GM18909 (cell line): ENCODE results near the gene SCN5A.

Experiments
- ATAC-seq: cut with Tn5 transposase; IDR thresholded peaks from one replicate; pipeline ENCODE4 v1.9.1; 2021; ENCODE audit warnings: mild to moderate bottlenecking; ENCODE audit not compliant: unreplicated experiment, poor library complexity

Gene SCN5A

GRCh38 chr3:38648024-38648658, 1.3 kb downstream of the SCN5A start:
- no peak for ATAC-seq

- no peak for ATAC-seq
Measured at GRCh38 chr3:38647217-38647970, 2.1 kb downstream of the SCN5A start.

- ATAC-seq = no peak
Measured at GRCh38 chr3:38646630-38647029, 2.9 kb downstream of the SCN5A start.

- ATAC-seq = no peak
Measured at GRCh38 chr3:38646062-38646461, 3.4 kb downstream of the SCN5A start.

DNA sequence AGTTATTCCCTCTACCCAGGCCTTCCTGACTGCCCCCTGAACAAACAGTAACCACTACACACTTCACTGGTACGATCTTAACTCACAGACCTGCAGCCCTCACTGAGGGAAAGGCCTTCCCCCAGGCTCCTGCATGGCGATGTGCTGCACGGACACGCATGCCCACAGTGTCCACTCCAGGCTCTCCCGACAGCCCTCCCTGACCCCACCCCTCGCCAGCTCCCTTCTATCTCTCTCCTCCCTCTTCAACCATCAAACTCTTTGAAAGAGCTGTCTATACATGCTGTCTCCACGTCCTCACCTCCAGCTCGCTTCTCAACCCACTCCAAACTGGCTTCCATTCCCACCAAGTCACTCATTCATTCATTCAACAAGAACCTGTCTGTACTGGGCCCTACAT, 3.9 kb downstream of the SCN5A start:
- ATAC-seq = no peak

GRCh38 chr3:38645076-38645475, 4.4 kb downstream of the SCN5A start:
- ATAC-seq = no peak

GRCh38 chr3:38644662-38645053, 4.8 kb downstream of the SCN5A start:
- ATAC-seq = no peak

- no peak for ATAC-seq
Measured at GRCh38 chr3:38644016-38644661, 5.3 kb downstream of the SCN5A start.

- no peak for ATAC-seq
Measured at GRCh38 chr3:38643592-38643991, 5.9 kb downstream of the SCN5A start.

- ATAC-seq = no peak
Measured at GRCh38 chr3:38643090-38643489, 6.4 kb downstream of the SCN5A start.

DNA sequence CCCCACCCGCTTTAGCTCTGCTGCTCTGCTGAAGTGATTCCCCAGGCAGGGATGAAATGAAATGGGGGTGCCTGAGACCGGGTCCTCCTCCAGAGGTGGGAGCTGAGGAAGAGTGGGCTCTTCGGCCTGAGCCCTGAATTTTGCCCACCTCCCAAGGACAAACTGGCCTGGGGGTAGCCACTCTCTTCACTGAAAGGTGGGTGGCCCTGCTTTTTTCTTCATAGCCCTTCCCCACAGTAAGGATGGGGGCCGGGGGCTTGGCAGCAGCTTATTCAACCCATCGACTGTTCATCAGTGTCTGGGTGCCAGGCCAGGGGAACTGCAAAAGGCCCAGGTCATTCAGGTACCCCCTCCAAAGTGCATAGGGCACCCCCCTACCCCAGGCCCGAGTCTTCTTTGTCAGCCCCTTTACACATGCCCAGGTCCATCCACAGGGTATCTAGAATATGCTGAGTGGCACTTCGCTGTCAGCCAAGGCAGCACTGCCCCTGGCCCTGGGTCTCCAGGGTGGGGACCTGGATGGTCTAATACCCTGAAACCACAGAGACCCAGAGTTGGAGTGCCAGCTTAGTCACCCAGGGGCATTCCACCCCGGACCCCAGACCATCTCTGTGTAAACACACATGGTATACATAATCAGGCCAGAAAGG, 7.9 kb downstream of the SCN5A start:
- ATAC-seq = no peak

DNA sequence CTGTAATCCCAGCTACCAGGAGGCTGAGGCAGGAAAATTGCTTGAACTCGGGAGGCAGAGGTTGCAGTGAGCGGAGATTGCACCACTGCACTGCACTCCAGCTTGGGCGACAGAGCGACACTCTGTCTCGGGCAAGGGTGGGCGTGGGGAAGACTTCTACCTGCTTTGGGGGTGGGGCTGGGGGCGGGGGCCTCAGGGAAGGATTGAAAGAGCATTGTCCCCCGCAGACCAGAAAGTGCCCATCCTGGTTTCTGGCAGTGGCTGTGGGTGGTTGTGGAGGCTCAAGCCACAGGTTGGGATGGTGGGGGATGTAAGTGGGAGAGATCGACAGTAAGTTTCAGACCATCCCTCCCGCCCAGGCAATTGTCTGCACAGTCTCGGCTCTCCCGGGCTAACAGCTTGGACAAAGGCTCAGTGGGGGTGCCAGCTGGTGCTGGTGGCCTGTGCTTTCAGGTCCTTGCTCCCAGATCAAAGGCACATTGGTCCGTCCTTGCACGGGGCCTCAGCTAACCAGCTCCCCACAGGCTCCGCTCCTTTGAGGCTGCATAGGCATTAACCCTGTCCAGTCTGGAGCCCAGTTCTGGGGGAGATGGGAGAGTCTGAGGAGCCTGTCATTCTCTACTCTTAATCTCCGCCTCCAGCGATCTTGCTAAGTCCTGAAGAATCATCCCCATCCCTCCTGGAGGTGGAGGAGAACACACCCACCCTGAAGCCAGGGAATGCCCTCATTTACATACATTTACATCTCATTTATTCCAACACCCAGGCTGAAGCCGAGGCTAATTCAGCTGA, 8.6 kb downstream of the SCN5A start:
- ATAC-seq = no peak

GRCh38 chr3:38638354-38638753, 11.1 kb downstream of the SCN5A start:
- no peak for ATAC-seq

GRCh38 chr3:38637906-38638305, 11.6 kb downstream of the SCN5A start:
- no peak for ATAC-seq

DNA sequence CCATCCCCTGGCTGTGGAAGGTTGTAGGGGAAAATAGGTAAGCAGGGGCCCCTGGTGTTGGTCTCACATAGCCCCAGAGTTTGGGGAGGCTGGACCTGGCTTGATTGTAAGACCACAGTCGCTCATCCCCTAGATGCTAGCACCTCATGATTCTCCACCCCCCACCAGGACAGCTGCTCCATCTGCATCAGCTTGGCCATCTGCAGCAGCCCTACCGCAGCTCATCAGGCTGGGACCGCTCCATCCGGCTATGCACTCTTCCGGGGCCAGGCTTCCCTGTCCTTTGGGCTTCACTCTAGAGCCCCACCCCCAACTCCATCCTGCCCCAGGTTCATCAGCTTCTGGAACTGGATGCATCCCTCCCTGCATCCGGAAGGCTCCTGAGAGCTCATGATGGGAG, 12.6 kb downstream of the SCN5A start:
- ATAC-seq = no peak

- no peak for ATAC-seq
Measured at GRCh38 chr3:38636464-38636863, 13.0 kb downstream of the SCN5A start.

- no peak for ATAC-seq
Measured at GRCh38 chr3:38634111-38634510, 15.4 kb downstream of the SCN5A start.

DNA sequence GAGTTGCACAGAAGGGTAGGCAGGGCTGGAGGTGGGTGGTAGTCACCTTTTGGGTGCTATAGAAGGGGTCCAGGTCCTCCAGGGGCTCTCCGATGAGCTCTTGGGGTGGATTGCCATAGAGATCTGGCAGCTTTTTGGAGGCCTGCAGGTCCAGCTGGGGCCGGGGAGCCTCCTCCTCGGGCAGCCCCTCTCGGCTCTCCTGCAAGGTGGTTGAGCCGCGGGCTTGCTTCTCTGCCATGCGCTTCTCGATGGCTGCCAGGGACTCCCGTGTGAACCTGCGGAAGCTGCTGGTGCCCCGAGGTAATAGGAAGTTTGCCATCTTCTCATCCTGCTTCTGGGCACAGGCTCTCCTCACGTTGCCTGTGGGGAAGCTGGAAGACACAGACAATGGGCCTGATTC, 16.5 kb downstream of the SCN5A start:
- ATAC-seq = no peak

GRCh38 chr3:38630606-38631005, 18.9 kb downstream of the SCN5A start:
- no peak for ATAC-seq

- no peak for ATAC-seq
Measured at GRCh38 chr3:38630070-38630469, 19.4 kb downstream of the SCN5A start.
